SK-N-SH (cell line): ENCODE measurements around the gene CFAP43.

ENCODE experiments used
- GABPA ChIP-seq: IDR thresholded peaks from 2 replicates; pipeline ENCODE4 v1.4.0; 2012; ENCODE audit warnings: low read depth, mild to moderate bottlenecking
- TF ChIP-seq, protein P1 (sequence below): fragments of 200-600 bp; sonication (generic); IDR thresholded peaks from 2 replicates; pipeline ENCODE4 v1.6.1; 2017; ENCODE audit warnings: antibody characterized with exemption, mild to moderate bottlenecking, moderate library complexity

DNA sequence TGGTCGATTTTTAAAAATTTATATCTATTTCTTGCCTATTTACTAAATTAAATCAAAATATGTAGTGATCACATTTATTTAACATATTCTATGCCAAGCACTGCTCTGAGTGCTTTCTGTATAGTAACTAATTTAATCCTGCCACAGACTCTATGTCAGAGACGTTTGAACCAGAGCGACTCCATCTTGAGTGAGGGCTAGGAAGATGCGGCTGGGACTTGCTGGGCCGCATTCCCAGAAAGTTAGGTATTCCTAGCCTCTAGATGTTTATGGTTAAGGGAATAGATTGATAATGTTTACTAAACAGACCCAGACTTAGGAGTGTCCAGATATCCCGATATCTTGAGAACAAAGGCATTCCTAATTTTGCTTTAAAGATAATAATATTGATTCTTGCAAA is 19.3 kb upstream of the CFAP43 start:
- TF ChIP-seq, protein P1, sequence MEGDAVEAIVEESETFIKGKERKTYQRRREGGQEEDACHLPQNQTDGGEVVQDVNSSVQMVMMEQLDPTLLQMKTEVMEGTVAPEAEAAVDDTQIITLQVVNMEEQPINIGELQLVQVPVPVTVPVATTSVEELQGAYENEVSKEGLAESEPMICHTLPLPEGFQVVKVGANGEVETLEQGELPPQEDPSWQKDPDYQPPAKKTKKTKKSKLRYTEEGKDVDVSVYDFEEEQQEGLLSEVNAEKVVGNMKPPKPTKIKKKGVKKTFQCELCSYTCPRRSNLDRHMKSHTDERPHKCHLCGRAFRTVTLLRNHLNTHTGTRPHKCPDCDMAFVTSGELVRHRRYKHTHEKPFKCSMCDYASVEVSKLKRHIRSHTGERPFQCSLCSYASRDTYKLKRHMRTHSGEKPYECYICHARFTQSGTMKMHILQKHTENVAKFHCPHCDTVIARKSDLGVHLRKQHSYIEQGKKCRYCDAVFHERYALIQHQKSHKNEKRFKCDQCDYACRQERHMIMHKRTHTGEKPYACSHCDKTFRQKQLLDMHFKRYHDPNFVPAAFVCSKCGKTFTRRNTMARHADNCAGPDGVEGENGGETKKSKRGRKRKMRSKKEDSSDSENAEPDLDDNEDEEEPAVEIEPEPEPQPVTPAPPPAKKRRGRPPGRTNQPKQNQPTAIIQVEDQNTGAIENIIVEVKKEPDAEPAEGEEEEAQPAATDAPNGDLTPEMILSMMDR, result no peak
- no peak for TF ChIP-seq GABPA
